ENCODE measurements around the gene PLBD1. TPM values are rescaled to one million over a fixed set of nuclear protein-coding genes. Genes with fewer than 3 reads are reported as not detected.
A peak's percentile ranks its signal among the peaks of the same experiment; 100 is the strongest.

The PLBD1 gene
- total RNA-seq, 1 experiment from 2014 or later = not detected

- no peaks in the 10 kb centered on the region for H3K36me3 ChIP-seq (ENCODE audit: insufficient read depth, low read length, poor library complexity, severe bottlenecking)
- no peak for DNase-seq (ENCODE audit: low spot score)
- no peaks in the 10 kb centered on the region for H3K4me1 ChIP-seq (ENCODE audit: insufficient read depth, low read length, poor library complexity, severe bottlenecking)
- H3K27me3 ChIP-seq (replicated peaks; ENCODE audit: insufficient read depth, low read depth, low read length, poor library complexity) = no peaks in the 10 kb centered on the region
- ChIA-PET POLR2A (ENCODE audit: low non-redundant PET) (no interaction called here), CTCF (no interaction called here)
- BruUV-seq (replicated peaks) = no TSS peak
- H3K4me3 ChIP-seq (ENCODE audit: low read depth, low read length, poor library complexity, severe bottlenecking) = no peak overlapping the region
- intact Hi-C loops (cut with micrococcal nuclease; ENCODE audit: unreplicated experiment) = no loop called here
- H3K27ac ChIP-seq (ENCODE audit: low read depth, low read length, poor library complexity, severe bottlenecking) = no peak overlapping the region
- no peaks in the 10 kb centered on the region for H3K9me3 ChIP-seq (ENCODE audit: low read depth, low read length, poor library complexity, severe bottlenecking)
- TF ChIP-seq CTCF (conservative IDR thresholded peaks at IDR 0.05; ENCODE audit: low read depth, low read length) (no peak), EZH2 (IDR thresholded peaks at IDR 0.05; ENCODE audit: borderline replicate concordance, low read depth, low read length, poor library complexity, severe bottlenecking) (no peak)
Observed at GRCh38 chr12:14547571-14547970, 20.1 kb downstream of the PLBD1 start.

GRCh38 chr12:14545144-14546124 is 22.2 kb downstream of the PLBD1 start:
- BruUV-seq (replicated peaks) = no TSS peak
- intact Hi-C loops (cut with micrococcal nuclease; ENCODE audit: unreplicated experiment) = no loop called here
- H3K27ac ChIP-seq (ENCODE audit: low read depth, low read length, poor library complexity, severe bottlenecking) = no peak overlapping the region
- no peaks in the 10 kb centered on the region for H3K27me3 ChIP-seq (replicated peaks; ENCODE audit: insufficient read depth, low read depth, low read length, poor library complexity)
- ChIA-PET CTCF (no interaction called here), POLR2A (ENCODE audit: low non-redundant PET) (interaction anchor here (0.6 kb wide), 1 partner anchor 88 kb away, joined by 5 read pairs; no protein-coding TSS in a partner anchor)
- H3K4me1 ChIP-seq (ENCODE audit: insufficient read depth, low read length, poor library complexity, severe bottlenecking) = no peaks in the 10 kb centered on the region
- H3K4me3 ChIP-seq (ENCODE audit: low read depth, low read length, poor library complexity, severe bottlenecking) = no peak overlapping the region
- no peak for DNase-seq (ENCODE audit: low spot score)
- no peaks in the 10 kb centered on the region for H3K9me3 ChIP-seq (ENCODE audit: low read depth, low read length, poor library complexity, severe bottlenecking)
- no peaks in the 10 kb centered on the region for H3K36me3 ChIP-seq (ENCODE audit: insufficient read depth, low read length, poor library complexity, severe bottlenecking)
- TF ChIP-seq EZH2 (IDR thresholded peaks at IDR 0.05; ENCODE audit: borderline replicate concordance, low read depth, low read length, poor library complexity, severe bottlenecking) (no peak), CTCF (conservative IDR thresholded peaks at IDR 0.05; ENCODE audit: low read depth, low read length) (no peak)

- intact Hi-C loops (cut with micrococcal nuclease; ENCODE audit: unreplicated experiment) = no loop called here
- ChIA-PET POLR2A (ENCODE audit: low non-redundant PET) (no interaction called here), CTCF (no interaction called here)
- no peak overlapping the region for H3K4me3 ChIP-seq (ENCODE audit: low read depth, low read length, poor library complexity, severe bottlenecking)
- no peak overlapping the region for H3K27ac ChIP-seq (ENCODE audit: low read depth, low read length, poor library complexity, severe bottlenecking)
- BruUV-seq (replicated peaks) = no TSS peak
- no peaks in the 10 kb centered on the region for H3K4me1 ChIP-seq (ENCODE audit: insufficient read depth, low read length, poor library complexity, severe bottlenecking)
- DNase-seq (ENCODE audit: low spot score) = peak; percentile 31
- H3K36me3 ChIP-seq (ENCODE audit: insufficient read depth, low read length, poor library complexity, severe bottlenecking) = no peaks in the 10 kb centered on the region
- no peak for TF ChIP-seq EZH2 (IDR thresholded peaks at IDR 0.05; ENCODE audit: borderline replicate concordance, low read depth, low read length, poor library complexity, severe bottlenecking)
- no peak for TF ChIP-seq CTCF (conservative IDR thresholded peaks at IDR 0.05; ENCODE audit: low read depth, low read length)
- H3K27me3 ChIP-seq (replicated peaks; ENCODE audit: insufficient read depth, low read depth, low read length, poor library complexity) = no peaks in the 10 kb centered on the region
- no peaks in the 10 kb centered on the region for H3K9me3 ChIP-seq (ENCODE audit: low read depth, low read length, poor library complexity, severe bottlenecking)
Observed at GRCh38 chr12:14540801-14541462, 26.8 kb downstream of the PLBD1 start.

Data from A673 (cell line).